Panc1 (cell line): ENCODE measurements around the gene PLCH2. TPM values are rescaled to one million over a fixed set of nuclear protein-coding genes. Genes with fewer than 3 reads are reported as not detected.

Experiments
- ATAC-seq: fragments of 200-7000 bp; cut with Tn5 transposase; 2 replicates; pipeline ENCODE4 v1.9.1; 2020; ENCODE audit warnings: mild to moderate bottlenecking, moderate library complexity
- BruUV-seq: library from RNA; stranded (reverse); fragments of 400-500 nt; replicated peaks from 2 replicates; lab custom pipeline; 2021; lab: Mats Ljungman, UMichigan
- CTCF ChIA-PET: fragments of 300-600 bp; sonication (Branson Sonifier 250); formaldehyde crosslinking; loops from one replicate; lab custom pipeline; 2022; ENCODE audit warnings: antibody characterized with exemption; lab: Charles Lee
- POLR2A ChIA-PET: fragments of 300-600 bp; sonication (Branson Sonifier 250); formaldehyde crosslinking; loops from one replicate; lab custom pipeline; 2022; ENCODE audit warnings: antibody characterized with exemption; lab: Charles Lee
- DNase-seq: peaks from one replicate; pipeline ENCODE4 v3.0.0-alpha.2; 2010; ENCODE audit warnings: low read depth, low spot score
- H3K27ac ChIP-seq: 2 replicates; pipeline ENCODE4 v1.5.1; 2011; ENCODE audit warnings: mild to moderate bottlenecking, low read length, inconsistent platforms
- H3K27me3 ChIP-seq: fragments of 200-500 bp; sonication (Bioruptor generic); 2 replicates; pipeline ENCODE4 v1.6.0; 2014; ENCODE audit warnings: low read length, inconsistent platforms; ENCODE audit not compliant: control insufficient read depth, insufficient read depth
- H3K36me3 ChIP-seq: fragments of 200-500 bp; sonication (Bioruptor generic); 2 replicates; pipeline ENCODE4 v1.5.1; 2014; ENCODE audit warnings: inconsistent platforms, mild to moderate bottlenecking, low read length, moderate library complexity; ENCODE audit not compliant: control insufficient read depth, insufficient read depth
- H3K4me1 ChIP-seq: 2 replicates; pipeline ENCODE4 v1.5.1; 2011; ENCODE audit warnings: inconsistent platforms, mild to moderate bottlenecking, low read length, moderate library complexity; ENCODE audit not compliant: control insufficient read depth, insufficient read depth
- H3K4me3 ChIP-seq, 2 experiments: 2 replicates each; pipeline ENCODE4 v1.5.1; 2011 to 2012; ENCODE audit warnings: low read depth in 2 of 2, low read length in 2 of 2, mild to moderate bottlenecking in 2 of 2, inconsistent platforms in 1 of 2, moderate library complexity in 1 of 2
- H3K9me3 ChIP-seq: fragments of 200-500 bp; sonication (Bioruptor generic); 2 replicates; pipeline ENCODE4 v1.5.1; 2014; ENCODE audit warnings: low read depth, mild to moderate bottlenecking, inconsistent platforms, low read length, moderate library complexity; ENCODE audit not compliant: control insufficient read depth, insufficient read depth
- POLR2AphosphoS5 ChIP-seq: IDR thresholded peaks from 2 replicates; pipeline ENCODE4 v1.6.1; 2012; ENCODE audit warnings: mild to moderate bottlenecking, low read depth, low read length, moderate library complexity
- REST ChIP-seq, 2 experiments: IDR thresholded peaks; 2 replicates each; pipeline ENCODE4 v1.6.1; 2011 to 2012; ENCODE audit warnings: low read depth in 2 of 2, control low read depth in 1 of 2, low read length in 1 of 2, mild to moderate bottlenecking in 1 of 2, moderate library complexity in 1 of 2; ENCODE audit not compliant: insufficient read depth in 1 of 2
- SIN3A ChIP-seq: IDR thresholded peaks from 2 replicates; pipeline ENCODE4 v1.6.1; 2012; ENCODE audit warnings: low read depth, mild to moderate bottlenecking, low read length, moderate library complexity, borderline replicate concordance; ENCODE audit not compliant: insufficient read depth
- TCF7L2 ChIP-seq: IDR thresholded peaks from 2 replicates; pipeline ENCODE4 v1.6.1; 2011; ENCODE audit warnings: mild to moderate bottlenecking, low read depth, low read length, inconsistent platforms
- in situ Hi-C: cut with HindIII; loops from 2 replicates; pipeline ENCODE4 v1.10.0; 2016; ENCODE audit warnings: low sequenced_read_pairs, low pct_unique_long_range_greater_than_20kb
- intact Hi-C: fragments of 100-400 bp; cut with micrococcal nuclease; formaldehyde crosslinking; loops from one replicate; pipeline ENCODE4 v1.10.0; 2022; ENCODE audit not compliant: unreplicated experiment
- total RNA-seq: library from RNA; stranded (reverse); gene quantifications from one replicate; pipeline ENCODE4 v1.2.1, GENCODE V29; 2021; ENCODE audit not compliant: unreplicated experiment
- TF ChIP-seq, protein P1 (sequence below): fragments of 450-650 bp; IDR thresholded peaks from 2 replicates; pipeline ENCODE4 v1.5.1; 2017; ENCODE audit warnings: mild to moderate bottlenecking

The PLCH2 gene
- total RNA-seq, 1 experiment from 2014 or later, result 41.2 TPM

DNA sequence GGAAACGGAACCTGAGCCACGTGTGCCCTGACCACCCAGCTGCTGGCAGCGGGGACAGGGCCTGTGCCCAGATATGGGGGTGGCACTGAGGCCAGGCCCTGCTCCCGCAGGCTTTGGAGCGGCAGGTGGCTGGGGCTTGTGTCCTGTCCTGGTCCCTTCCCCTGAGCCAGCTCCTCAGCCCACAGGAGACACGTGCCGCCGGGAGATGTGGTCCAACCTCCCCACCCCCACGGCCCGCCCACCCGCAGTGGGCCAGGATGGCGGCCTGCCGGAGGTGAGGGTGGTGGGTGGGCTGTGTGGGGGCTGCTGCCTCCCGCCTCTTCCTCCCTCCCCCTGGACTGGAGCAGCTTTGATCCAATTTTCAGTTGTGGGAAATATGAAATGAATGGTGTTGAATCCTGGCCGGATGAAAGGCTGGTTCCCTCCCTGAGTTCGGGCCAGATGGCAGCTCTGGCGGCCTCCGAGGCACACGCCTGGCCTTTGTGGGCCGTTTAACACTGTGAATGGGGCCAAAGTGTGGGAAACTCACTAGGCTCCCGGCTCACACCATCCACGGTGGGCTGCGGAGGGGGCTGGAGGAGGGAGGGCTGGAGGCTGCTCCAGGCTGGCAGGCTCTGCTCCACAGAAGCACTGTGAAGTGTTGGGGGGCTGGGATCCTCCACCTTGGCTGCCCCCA lies 56.5 kb downstream of the PLCH2 start:
- H3K4me1 ChIP-seq, result peaks cover 52% of the 10 kb centered on the region
- no peak for ATAC-seq
- no peaks in the 10 kb centered on the region for H3K36me3 ChIP-seq
- H3K4me3 ChIP-seq, result no peak overlapping the region
- in situ Hi-C loops, result no loop called here
- TF ChIP-seq, protein P1, sequence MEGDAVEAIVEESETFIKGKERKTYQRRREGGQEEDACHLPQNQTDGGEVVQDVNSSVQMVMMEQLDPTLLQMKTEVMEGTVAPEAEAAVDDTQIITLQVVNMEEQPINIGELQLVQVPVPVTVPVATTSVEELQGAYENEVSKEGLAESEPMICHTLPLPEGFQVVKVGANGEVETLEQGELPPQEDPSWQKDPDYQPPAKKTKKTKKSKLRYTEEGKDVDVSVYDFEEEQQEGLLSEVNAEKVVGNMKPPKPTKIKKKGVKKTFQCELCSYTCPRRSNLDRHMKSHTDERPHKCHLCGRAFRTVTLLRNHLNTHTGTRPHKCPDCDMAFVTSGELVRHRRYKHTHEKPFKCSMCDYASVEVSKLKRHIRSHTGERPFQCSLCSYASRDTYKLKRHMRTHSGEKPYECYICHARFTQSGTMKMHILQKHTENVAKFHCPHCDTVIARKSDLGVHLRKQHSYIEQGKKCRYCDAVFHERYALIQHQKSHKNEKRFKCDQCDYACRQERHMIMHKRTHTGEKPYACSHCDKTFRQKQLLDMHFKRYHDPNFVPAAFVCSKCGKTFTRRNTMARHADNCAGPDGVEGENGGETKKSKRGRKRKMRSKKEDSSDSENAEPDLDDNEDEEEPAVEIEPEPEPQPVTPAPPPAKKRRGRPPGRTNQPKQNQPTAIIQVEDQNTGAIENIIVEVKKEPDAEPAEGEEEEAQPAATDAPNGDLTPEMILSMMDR, result no peak
- TF ChIP-seq TCF7L2, result no peak
- TF ChIP-seq REST (IDR thresholded peaks at IDR 0.05; ENCODE audit: insufficient read depth in 1 of 2, low read depth in 2 of 2, low read length in 1 of 2), result no peak
- TF ChIP-seq SIN3A, result no peak
- no peak for TF ChIP-seq POLR2AphosphoS5
- H3K27ac ChIP-seq, result no peak overlapping the region
- H3K9me3 ChIP-seq, result no peaks in the 10 kb centered on the region
- BruUV-seq, result no TSS peak
- ChIA-PET CTCF (interaction anchor here (0.5 kb wide), 1 partner anchor 101 kb away, joined by 3 read pairs; no protein-coding TSS in a partner anchor), POLR2A (no interaction called here)
- H3K27me3 ChIP-seq, result no peaks in the 10 kb centered on the region
- DNase-seq, result no peak
- intact Hi-C loops, result no loop called here

DNA sequence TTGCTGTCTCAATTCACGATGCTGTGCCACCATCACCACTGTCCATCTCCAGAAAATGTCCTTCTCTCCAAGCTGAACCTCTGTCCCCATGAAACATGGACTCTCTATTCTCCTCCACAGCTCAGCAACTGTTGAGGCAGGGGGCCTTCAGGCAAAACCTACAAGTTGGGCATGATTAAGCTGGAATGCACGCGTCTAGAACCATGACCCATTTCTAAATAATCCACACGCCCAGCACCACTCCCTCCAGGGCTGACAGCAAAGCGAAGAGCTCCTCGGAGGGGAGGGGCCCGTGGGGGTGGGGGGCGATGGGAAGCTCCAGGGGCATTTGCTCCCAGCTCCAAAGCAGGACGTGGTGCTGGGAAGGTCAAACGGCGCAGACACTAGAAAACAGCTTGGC lies 57.3 kb downstream of the PLCH2 start:
- H3K36me3 ChIP-seq, result no peaks in the 10 kb centered on the region
- DNase-seq (no peak), ATAC-seq (no peak)
- in situ Hi-C loops, result no loop called here
- BruUV-seq, result no TSS peak
- H3K9me3 ChIP-seq, result no peaks in the 10 kb centered on the region
- peaks cover 53% of the 10 kb centered on the region for H3K4me1 ChIP-seq
- no peak for TF ChIP-seq POLR2AphosphoS5
- no peak for TF ChIP-seq TCF7L2
- no peak for TF ChIP-seq REST (IDR thresholded peaks at IDR 0.05; ENCODE audit: insufficient read depth in 1 of 2, low read depth in 2 of 2, low read length in 1 of 2)
- TF ChIP-seq SIN3A, result no peak
- TF ChIP-seq, protein P1, result no peak
- ChIA-PET POLR2A (no interaction called here), CTCF (no interaction called here)
- intact Hi-C loops, result no loop called here
- H3K4me3 ChIP-seq, result no peak overlapping the region
- H3K27me3 ChIP-seq, result no peaks in the 10 kb centered on the region
- H3K27ac ChIP-seq, result no peak overlapping the region
